Gastrocnemius medialis (tissue), 4 donors: Measurements from ENCODE around the gene TPM3. TPM values are rescaled to one million over a fixed set of nuclear protein-coding genes. Genes with fewer than 3 reads are reported as not detected.

Experiments
- ATAC-seq, 2 donors: fragments of 150-250 bp; one replicate each; pipeline ENCODE4 v1.9.1; 2016
- DNase-seq, 2 donors: peaks; one replicate each; pipeline ENCODE4 v3.0.0-alpha.2; 2019
- H3K27ac ChIP-seq, 4 donors: fragments of 200-600 bp; sonication (generic); 1 replicate in 1 of 4; 2 replicates in 3 of 4; pipeline ENCODE4 v1.5.1; 2016 to 2018; ENCODE audit warnings: mild to moderate bottlenecking in 2 of 4, moderate library complexity in 1 of 4
- H3K27me3 ChIP-seq, 3 donors: fragments of 200-600 bp; sonication (generic) in 2 of 3; 1 replicate in 1 of 3; 2 replicates in 2 of 3; pipeline versions ENCODE4 v1.5.1 to v1.6.0; 2016 to 2019; ENCODE audit warnings: mild to moderate bottlenecking in 1 of 3, moderate library complexity in 1 of 3
- H3K36me3 ChIP-seq, 2 donors: fragments of 200-600 bp; sonication (generic) in 1 of 2; one replicate each; pipeline ENCODE4 v1.5.1; 2017 to 2018
- H3K4me1 ChIP-seq, 2 donors: fragments of 200-600 bp; sonication (generic) in 1 of 2; one replicate each; pipeline ENCODE4 v1.5.1; 2016 to 2017; ENCODE audit warnings: mild to moderate bottlenecking in 2 of 2
- H3K4me3 ChIP-seq, 4 donors: fragments of 200-600 bp; sonication (generic) in 3 of 4; 1 replicate in 1 of 4; 2 replicates in 3 of 4; pipeline ENCODE4 v1.5.1; 2016 to 2019; ENCODE audit warnings: mild to moderate bottlenecking in 2 of 4
- H3K9me3 ChIP-seq, 3 donors: fragments of 200-600 bp; sonication (generic) in 2 of 3; 1 replicate in 1 of 3; 2 replicates in 2 of 3; pipeline ENCODE4 v1.5.1; 2016 to 2019
- POLR2A ChIP-seq, 2 donors: fragments of 450-650 bp; IDR thresholded peaks; one replicate each; pipeline ENCODE4 v1.6.1; 2017; ENCODE audit warnings: antibody characterized with exemption in 2 of 2, mild to moderate bottlenecking in 2 of 2, moderate library complexity in 2 of 2
- in situ Hi-C, 4 donors: fragments of 200-750 bp; cut with MboI; loops; one replicate each; pipeline versions ENCODE4 v1.15.0 to v1.8.0; 2017; ENCODE audit warnings: low sequenced_read_pairs in 4 of 4
- intact Hi-C: fragments of 100-400 bp; cut with DNase I; formaldehyde crosslinking; loops from one replicate; pipeline ENCODE4 v1.15.1; 2023; ENCODE audit warnings: low total_unique reads
- total RNA-seq, 4 donors: library from RNA; depleted of rRNA; stranded (reverse); fragments of >200 nt; gene quantifications; one replicate each; pipeline versions ENCODE4 v1.1.0 to v1.2.3, GENCODE V29; 2016
- TF ChIP-seq, protein P1 (sequence below), 5 experiments: fragments of 450-650 bp in 3 of 5; fragments of 200-600 bp in 2 of 5; sonication (generic) in 2 of 5; IDR thresholded peaks in 4 of 5; conservative IDR thresholded peaks in 1 of 5; 1 replicate in 4 of 5; 2 replicates in 1 of 5; pipeline ENCODE4 v1.5.1; 2016 to 2019; ENCODE audit warnings: antibody characterized with exemption in 5 of 5, mild to moderate bottlenecking in 3 of 5, moderate library complexity in 3 of 5

TPM3 gene
- total RNA-seq = 1,000 to 10,000 TPM; 1,776 to 3,699 (median 2,786) TPM

DNA sequence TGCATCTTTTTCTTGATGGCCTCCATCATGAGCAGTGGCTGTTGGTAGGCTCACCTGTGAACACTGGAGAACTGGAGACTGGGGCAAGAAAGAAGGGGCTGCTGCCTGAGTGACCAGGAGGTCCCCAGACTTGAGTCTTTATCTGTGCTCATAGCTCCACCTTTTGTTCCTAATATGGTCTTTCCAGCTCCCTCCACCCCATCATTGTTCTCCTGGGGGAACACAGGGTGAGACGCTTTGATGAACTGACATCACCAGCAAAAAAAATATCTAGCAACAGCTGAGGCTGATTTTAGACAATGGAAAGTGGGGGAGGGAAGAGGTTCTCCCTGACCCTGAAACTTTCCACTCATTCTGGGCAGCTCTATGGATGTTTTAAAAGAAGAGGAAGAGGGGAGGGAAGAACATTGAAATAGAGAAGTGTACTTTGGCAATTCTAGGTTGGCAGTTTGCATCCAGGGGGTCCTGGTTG is at the start of gene TPM3:
Gene TPM3 (minus strand): TSS at position 111 of the 472 bp plus-strand sequence. CDS start 82 bp downstream, at position 29.
- no peaks in the 10 kb centered on the region for H3K27me3 ChIP-seq
- H3K4me1 ChIP-seq = peaks cover 20 to 25% of the 10 kb centered on the region in 2 donors
- H3K4me3 ChIP-seq = peak within 1 kb of the TSS; percentile 46 to 62 (median 58)
- intact Hi-C loops (loop anchor here (5.0 to 10.0 kb wide), 2 partner anchors 225 to 363 kb away; partner anchors contain the start of gene UBE2Q1), in situ Hi-C loops (loop anchor here in 2 of 4 donors (10.0 kb wide), 1 partner anchor 83 kb away; the partner anchor contains the start of gene HAX1 (in 2 of the 2))
- DNase-seq (peak; percentile 63 to 86), ATAC-seq (peak; percentile 57 to 62)
- H3K36me3 ChIP-seq = no peaks in the 10 kb centered on the region
- TF ChIP-seq, protein P1, sequence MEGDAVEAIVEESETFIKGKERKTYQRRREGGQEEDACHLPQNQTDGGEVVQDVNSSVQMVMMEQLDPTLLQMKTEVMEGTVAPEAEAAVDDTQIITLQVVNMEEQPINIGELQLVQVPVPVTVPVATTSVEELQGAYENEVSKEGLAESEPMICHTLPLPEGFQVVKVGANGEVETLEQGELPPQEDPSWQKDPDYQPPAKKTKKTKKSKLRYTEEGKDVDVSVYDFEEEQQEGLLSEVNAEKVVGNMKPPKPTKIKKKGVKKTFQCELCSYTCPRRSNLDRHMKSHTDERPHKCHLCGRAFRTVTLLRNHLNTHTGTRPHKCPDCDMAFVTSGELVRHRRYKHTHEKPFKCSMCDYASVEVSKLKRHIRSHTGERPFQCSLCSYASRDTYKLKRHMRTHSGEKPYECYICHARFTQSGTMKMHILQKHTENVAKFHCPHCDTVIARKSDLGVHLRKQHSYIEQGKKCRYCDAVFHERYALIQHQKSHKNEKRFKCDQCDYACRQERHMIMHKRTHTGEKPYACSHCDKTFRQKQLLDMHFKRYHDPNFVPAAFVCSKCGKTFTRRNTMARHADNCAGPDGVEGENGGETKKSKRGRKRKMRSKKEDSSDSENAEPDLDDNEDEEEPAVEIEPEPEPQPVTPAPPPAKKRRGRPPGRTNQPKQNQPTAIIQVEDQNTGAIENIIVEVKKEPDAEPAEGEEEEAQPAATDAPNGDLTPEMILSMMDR (IDR thresholded peaks at IDR 0.05 in 4 of 5, conservative IDR thresholded peaks at IDR 0.05 in 1 of 5) = no peak
- peak; percentile 80 to 81 for TF ChIP-seq POLR2A (IDR thresholded peaks at IDR 0.05)
- H3K27ac ChIP-seq = peak within 1 kb of the TSS; percentile 86 to 93 (median 90)
- no peaks in the 10 kb centered on the region for H3K9me3 ChIP-seq

DNA sequence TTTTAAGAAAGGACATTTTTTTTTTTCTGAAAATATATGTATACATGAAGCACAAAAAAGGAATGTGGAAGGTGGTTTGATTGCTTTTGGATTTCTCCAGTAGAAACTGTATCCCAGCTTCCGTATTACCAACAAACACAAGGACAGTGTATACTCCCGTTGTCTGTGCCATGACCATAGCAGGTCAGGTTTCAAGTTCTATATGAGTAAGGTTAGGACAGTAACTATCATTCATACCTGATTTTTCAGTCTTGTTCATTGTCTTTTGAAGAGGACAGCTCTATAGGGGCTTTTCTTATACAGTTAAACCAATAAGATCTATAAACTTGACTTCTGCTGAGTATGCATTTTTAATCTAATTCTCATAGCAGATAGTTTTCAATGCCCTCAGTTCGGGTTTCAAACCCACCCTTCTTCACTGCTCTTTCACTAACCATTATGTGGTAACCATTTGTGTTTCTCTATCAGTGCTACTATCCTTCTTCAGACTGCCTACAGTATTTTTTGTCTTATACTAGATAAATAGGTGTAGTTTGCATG is 48.5 kb upstream of the TPM3 start:
- ATAC-seq = no peak
- in situ Hi-C loops = no loop called here
- no peaks in the 10 kb centered on the region for H3K27me3 ChIP-seq
- H3K9me3 ChIP-seq = no peaks in the 10 kb centered on the region
- H3K36me3 ChIP-seq = peaks cover 7 to 87% of the 10 kb centered on the region in 2 donors
- no peak for DNase-seq
- H3K4me3 ChIP-seq = no peak overlapping the region
- no peak overlapping the region for H3K27ac ChIP-seq
- peaks cover 10 to 14% of the 10 kb centered on the region in 2 donors for H3K4me1 ChIP-seq
- TF ChIP-seq, protein P1 (IDR thresholded peaks at IDR 0.05 in 4 of 5, conservative IDR thresholded peaks at IDR 0.05 in 1 of 5) = no peak
- no peak for TF ChIP-seq POLR2A (IDR thresholded peaks at IDR 0.05)
- intact Hi-C loops = no loop called here

DNA sequence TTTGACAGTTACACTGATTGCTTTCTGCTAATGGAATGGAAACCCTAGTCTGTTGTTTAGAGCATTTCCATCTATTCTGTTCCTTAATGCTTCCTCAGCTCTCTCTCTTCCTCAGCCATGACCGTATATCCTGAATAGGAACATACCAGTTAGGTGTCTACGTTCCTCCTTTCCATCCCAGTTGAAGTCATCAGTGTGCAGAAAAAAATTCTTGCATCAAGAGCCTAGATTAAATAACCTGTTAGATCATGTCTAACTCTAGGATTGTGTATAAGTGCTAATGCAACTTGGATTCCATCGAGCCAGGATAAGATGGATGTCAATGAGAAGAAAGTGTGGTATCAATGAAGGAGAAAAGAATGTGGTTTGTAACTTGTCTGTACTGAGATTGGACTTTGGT is 47.6 kb upstream of the TPM3 start:
- Histone ChIP-seq H3K4me3 (no peak overlapping the region), H3K36me3 (peaks cover 3 to 87% of the 10 kb centered on the region in 2 donors), H3K9me3 (no peaks in the 10 kb centered on the region), H3K27ac (no peak overlapping the region), H3K27me3 (no peaks in the 10 kb centered on the region), H3K4me1 (peaks cover 10 to 14% of the 10 kb centered on the region in 2 donors)
- in situ Hi-C loops (no loop called here), intact Hi-C loops (no loop called here)
- TF ChIP-seq, protein P1 (IDR thresholded peaks at IDR 0.05 in 4 of 5, conservative IDR thresholded peaks at IDR 0.05 in 1 of 5) = no peak
- no peak for TF ChIP-seq POLR2A (IDR thresholded peaks at IDR 0.05)
- ATAC-seq (peak in 1 of 2 donors; percentile 46), DNase-seq (no peak)

DNA sequence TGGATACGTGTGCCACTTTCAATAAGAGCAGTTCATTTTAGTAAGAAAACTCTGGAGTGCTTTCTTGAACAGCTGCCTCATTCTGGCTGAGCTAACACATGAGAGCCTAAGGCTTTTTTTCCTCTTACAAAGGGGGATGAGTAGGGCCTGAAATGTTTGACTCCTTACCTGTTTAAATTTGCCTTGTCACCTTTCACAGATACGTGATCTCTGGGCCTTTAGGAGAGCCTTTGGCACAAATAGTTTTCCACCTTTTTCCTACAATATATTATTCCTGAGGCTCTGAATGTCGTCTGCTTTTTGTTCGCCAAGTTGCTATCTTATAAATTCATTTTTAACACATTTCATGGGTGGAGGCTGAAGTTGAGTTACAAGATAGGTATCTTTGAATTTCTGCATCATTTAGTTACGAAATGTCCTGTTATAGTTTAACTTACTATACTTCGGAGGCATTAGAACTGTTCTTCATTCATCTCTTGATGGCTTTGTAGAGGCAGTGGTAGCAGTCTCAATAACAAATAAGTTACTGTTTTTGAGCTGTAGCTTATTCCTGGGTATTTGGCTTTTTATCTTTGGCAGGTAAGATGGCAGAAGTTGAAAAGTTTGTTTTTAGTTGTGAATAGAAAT is 46.1 kb upstream of the TPM3 start:
- H3K9me3 ChIP-seq = no peaks in the 10 kb centered on the region
- peaks cover 10 to 14% of the 10 kb centered on the region in 2 donors for H3K4me1 ChIP-seq
- no peak for TF ChIP-seq POLR2A (IDR thresholded peaks at IDR 0.05)
- TF ChIP-seq, protein P1 (IDR thresholded peaks at IDR 0.05 in 4 of 5, conservative IDR thresholded peaks at IDR 0.05 in 1 of 5) = no peak
- intact Hi-C loops = no loop called here
- H3K36me3 ChIP-seq = peaks cover 0 to 87% of the 10 kb centered on the region in 2 donors
- H3K27ac ChIP-seq = no peak overlapping the region
- in situ Hi-C loops = no loop called here
- DNase-seq (no peak), ATAC-seq (no peak)
- H3K27me3 ChIP-seq = no peaks in the 10 kb centered on the region
- no peak overlapping the region for H3K4me3 ChIP-seq
